GM18520 (cell line): ENCODE measurements around the gene NUAK1.

Experiments used
- ATAC-seq: cut with Tn5 transposase; IDR thresholded peaks from one replicate; pipeline ENCODE4 v1.9.1; 2021; ENCODE audit not compliant: unreplicated experiment

The NUAK1 gene

DNA sequence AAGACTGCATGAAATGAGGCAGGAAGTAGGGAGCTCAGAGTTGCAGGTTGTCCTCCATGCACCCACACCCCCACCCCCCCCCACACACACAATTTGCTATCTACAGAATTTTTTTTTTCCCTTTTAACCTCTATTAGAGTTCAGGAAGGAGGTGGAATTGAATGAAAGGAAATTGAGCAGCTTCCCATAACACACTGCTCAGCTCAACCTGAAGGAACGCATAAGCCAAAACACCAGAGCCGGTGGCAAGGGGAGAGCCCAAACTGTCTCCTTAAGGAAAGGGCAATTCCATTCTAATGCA lies 74.1 kb downstream of the NUAK1 start:
- no peak for ATAC-seq

DNA sequence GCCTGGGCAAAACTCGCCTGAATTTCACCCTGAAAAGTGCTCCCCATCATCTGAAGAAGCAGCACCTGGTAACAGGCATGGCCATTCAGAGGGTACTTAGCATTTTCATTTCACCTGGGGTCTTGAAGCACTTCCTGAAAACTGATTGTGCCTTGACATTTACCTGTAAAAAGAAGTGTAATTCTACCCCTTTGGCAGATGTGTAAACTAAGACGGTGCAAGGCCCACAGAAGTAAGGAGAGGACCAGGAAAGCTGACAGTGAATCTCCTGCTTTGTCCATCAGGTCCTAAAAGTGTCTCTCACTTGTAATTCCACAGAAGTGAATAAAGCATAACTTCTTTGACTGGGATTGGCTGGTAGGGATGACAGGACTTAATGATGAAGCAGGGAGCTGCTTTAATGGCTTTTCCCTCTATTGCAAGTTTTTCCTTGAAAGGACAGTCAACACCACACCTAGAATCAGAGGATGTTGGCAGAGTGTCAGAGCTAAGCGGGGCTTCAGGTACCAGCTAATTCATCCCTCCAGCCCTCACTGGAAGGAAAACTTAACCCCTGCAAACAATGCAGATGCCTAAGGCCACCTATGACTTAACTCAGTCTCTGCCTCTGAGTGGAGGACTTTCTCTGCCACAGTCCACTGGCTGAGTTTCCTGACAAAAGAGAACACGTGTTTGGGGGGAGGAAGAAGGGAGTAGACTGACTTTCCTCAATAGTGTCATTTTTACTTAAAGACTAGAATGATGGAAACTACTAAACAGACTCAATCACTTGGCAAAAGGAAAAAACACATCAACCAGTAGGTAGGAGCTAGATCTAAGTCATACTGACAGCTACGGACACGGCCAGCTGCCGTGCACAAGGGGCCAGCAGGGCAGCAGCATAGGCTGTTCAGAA lies 74.7 kb downstream of the NUAK1 start:
- ATAC-seq: no peak

GRCh38 chr12:106062693-106063092 lies 76.1 kb downstream of the NUAK1 start:
- ATAC-seq: no peak

DNA sequence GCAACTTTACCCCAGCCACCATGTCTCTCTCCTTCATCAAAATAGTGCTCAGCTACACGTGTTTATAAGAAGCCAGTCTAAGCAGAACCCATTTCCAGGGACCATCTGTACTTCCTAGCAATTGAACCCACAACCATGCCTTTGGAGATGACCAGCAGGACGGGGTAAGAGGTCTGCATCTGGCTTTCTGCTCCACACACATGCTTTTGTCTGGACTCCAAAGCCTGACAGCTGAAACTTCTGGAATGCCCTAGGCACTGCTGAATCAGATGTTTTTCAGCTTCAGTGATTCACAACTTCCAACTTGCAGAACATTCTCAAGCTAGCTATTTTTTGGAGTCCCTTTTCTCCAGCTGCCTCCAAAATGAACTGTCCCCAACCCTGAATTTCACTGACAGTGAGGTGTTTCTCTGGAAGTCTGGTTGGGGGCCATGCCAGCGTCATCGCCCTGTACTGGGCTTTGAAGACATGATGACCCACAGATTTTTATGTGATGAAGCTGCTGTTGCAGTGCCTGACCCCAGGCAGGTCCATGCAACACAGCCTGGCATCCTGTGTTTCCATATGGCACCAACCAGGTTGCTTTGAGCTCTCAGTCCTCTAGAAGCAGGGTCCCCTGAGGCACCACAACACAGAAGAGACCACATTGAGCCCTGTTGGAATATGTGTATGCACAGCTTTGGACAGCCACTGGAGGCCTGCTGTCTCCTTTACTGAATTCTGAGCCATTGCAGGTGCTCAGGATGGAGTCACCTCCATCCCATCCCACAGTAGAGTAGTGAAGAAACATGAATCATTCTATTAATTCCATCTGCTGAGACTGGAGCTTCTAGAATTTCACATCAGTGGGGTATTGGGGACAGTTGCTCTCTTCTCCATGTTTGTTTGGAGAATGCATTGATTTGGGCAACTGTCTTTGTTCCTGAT lies 80.2 kb downstream of the NUAK1 start:
- no peak for ATAC-seq

DNA sequence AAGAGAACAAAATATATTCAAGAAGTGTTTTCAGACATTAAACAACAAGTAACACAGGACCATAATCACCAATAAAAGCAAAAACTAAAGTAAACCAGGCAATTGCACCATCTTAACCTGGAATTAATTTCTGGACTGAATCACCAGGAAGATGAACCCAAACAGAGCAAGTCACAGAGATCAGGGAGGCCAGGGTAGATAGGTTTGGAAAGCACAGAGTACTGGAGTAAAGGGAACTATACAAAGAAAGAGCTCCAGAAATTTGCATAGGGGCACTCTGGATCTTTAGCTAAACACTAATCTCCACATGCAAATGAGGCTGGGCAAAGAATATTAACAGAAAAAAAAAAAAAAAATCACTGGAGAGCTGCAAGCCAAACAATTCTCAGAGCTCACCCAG lies 84.7 kb downstream of the NUAK1 start:
- no peak for ATAC-seq

- ATAC-seq: no peak
These were observed 86.8 kb downstream of the NUAK1 start for GRCh38 chr12:106051853-106052531.

- ATAC-seq: no peak
These were observed 89.2 kb downstream of the NUAK1 start for GRCh38 chr12:106049546-106049945.

GRCh38 chr12:106049105-106049504 lies 89.6 kb downstream of the NUAK1 start:
- no peak for ATAC-seq

DNA sequence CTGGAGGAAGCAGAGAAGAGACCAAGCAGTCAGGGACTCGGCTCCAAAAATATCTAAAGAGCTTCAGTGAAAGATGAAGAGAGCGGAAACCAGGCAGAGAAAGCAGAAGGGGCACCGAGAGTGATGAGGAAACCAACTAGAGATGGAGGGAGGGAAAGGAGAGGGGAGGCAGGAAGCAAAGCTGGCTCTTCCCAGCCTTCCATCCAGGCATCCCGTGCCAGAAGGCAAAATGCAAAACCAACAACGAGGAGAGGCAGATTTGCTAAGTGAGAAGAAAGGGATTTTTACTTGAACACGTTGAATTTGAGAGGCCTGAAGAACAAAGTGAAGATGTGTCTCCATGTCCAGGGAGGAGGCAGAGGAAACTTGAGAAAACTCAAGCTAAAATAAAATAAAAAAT lies 90.1 kb downstream of the NUAK1 start:
- no peak for ATAC-seq

DNA sequence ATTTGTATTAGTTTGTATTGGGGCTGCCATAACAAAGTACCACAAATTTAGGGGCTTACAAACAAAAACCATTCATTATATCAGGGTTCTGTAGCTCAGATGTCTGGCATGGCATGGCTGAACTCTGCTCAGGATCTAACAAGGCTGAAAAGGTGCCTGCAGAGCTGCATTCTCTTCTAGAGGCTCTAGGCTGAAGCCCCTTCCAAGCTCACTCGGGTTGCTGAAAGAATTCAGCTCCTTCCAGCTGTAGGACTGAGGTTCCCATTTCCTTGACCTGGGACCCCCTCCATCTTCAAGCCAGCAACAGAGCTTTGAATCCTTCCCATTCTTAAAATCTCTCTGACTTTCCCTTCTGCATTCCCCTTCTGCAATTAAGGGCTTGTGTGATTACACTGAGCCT lies 90.7 kb downstream of the NUAK1 start:
- ATAC-seq: no peak

DNA sequence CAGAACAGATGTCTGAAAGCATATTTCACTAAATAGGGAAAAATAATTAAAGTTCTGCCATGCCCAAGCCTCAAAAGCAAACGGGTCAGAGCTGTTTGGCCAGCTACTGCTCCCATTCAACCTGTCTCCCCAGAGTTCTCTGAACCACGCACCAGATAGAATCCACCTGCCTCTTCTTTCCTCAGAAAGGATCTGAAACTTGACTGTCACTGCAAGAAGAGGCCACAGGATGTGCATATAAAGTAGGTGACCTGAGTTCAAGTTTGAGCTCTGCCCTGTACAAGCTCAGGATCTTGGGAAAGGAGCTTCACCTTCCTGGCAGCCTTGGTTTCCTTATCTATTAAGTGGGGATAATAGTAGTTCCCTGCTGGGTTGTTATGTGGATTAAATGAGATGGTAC lies 91.8 kb downstream of the NUAK1 start:
- no peak for ATAC-seq

- ATAC-seq: no peak
These were observed 92.4 kb downstream of the NUAK1 start for GRCh38 chr12:106046301-106046846.

- no peak for ATAC-seq
These were observed 93.5 kb downstream of the NUAK1 start for GRCh38 chr12:106045251-106045674.

GRCh38 chr12:106044773-106045172 lies 94.0 kb downstream of the NUAK1 start:
- ATAC-seq: no peak

DNA sequence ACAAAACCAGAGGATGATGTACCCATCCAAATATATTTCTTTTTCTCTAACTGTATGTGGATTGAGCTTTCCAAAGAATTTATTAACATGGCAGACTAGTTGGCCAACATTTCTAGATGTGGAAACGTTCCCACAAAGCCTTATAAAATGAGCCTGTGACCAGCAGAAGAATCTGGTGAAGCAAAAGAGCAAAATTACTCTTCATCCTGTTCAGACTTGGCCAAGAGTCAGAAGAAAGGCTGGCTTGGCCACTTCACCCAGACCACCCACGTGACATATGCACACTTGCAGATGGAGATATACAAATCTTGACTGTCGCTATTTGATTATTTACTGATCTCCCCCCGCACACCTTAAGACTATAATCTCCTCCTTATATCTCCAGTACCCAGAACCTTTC lies 96.7 kb downstream of the NUAK1 start:
- ATAC-seq: no peak

GRCh38 chr12:106040521-106040920 lies 98.2 kb downstream of the NUAK1 start:
- ATAC-seq: no peak

DNA sequence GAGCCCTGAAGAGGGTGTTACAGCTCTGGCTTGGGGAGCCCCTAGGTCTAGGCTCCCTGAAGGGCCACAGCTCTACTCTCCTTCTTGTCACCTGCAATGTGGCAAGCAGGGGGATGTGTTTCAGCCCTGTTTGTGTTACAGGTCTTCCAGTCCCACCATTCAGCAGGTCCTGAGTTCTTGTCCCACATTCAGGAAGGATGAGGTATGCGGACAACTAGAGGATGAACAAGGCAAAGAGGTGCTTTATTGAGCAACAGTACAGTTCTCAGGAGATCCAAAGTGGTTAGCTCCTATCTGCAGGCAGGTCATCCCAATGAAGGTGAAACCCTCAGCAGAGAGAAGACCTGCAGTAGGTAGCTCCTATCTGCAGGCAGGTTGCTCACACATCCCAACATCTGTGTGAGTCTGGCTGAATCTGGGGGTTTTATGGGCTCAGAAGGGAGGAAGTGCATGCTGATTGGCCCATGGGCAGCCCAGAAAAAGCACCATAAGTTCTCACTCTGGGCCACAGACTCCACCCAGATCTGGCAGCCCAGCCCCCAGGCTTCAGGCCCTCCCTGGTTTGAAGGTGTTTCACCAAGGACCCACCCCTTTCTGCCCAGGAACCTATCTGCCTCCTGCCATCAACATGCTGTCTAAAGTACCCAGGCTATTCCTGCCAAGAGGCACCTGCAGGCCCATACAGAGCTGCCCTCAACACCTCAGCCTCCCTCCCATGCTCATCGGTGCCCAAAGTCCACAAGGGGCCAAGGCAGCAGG lies 98.9 kb downstream of the NUAK1 start:
- no peak for ATAC-seq

DNA sequence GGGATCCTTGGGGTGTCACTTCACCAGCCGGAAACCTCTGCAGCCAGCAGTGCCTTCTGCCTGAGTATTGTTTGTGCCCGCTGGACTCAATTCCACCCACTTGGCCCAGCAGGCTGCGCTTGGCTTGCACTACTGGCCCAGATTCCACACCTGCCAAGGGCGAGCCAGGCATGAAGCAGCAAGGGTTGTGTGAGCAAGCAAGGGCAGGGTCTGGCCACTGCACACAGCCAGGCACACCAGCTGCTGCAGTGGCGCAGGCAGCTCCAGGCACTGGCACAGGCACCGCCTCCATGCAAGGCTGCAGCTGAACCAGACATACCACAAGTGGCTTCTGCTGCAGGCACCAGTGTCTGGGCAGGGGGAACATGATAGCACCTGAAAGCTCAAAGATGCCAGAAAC lies 99.5 kb downstream of the NUAK1 start:
- ATAC-seq: no peak

- ATAC-seq: no peak
These were observed 101.0 kb downstream of the NUAK1 start for GRCh38 chr12:106037524-106038298.

- ATAC-seq: no peak
These were observed 103.3 kb downstream of the NUAK1 start for GRCh38 chr12:106035421-106035820.
